DND-41 (cell line): ENCODE measurements around the gene GRIK4.

Experiments used
- EZH2 ChIP-seq: IDR thresholded peaks from 3 replicates; pipeline ENCODE4 v1.6.1; 2012; ENCODE audit warnings: borderline replicate concordance, low read depth, mild to moderate bottlenecking, moderate library complexity, low read length, inconsistent platforms; ENCODE audit not compliant: severe bottlenecking
- TF ChIP-seq, protein P1 (sequence below): IDR thresholded peaks from 2 replicates; pipeline ENCODE4 v1.5.1; 2012; ENCODE audit warnings: borderline replicate concordance, low read length, moderate library complexity, mild to moderate bottlenecking; ENCODE audit not compliant: poor library complexity, severe bottlenecking; ENCODE audit errors: extremely low read depth

DNA sequence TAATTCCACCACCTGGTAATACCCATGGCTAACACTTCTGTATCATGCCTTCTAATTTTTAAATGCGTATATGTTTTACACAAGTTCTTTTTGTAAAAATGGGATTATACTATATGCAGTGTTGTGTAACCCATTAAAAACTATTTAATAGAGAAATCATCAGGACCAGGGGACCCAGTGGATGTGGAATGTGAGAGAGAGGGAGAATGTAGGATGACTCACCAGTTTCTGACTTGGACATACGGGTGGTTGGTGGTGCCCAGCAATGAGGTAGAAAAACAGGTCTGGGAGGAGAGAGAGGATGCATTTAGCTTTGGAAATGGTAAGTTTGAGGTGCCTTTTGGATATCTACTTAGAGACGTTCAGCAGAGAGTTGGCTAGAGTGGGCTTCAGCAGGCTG, 400.4 kb downstream of the GRIK4 start:
- TF ChIP-seq, protein P1, sequence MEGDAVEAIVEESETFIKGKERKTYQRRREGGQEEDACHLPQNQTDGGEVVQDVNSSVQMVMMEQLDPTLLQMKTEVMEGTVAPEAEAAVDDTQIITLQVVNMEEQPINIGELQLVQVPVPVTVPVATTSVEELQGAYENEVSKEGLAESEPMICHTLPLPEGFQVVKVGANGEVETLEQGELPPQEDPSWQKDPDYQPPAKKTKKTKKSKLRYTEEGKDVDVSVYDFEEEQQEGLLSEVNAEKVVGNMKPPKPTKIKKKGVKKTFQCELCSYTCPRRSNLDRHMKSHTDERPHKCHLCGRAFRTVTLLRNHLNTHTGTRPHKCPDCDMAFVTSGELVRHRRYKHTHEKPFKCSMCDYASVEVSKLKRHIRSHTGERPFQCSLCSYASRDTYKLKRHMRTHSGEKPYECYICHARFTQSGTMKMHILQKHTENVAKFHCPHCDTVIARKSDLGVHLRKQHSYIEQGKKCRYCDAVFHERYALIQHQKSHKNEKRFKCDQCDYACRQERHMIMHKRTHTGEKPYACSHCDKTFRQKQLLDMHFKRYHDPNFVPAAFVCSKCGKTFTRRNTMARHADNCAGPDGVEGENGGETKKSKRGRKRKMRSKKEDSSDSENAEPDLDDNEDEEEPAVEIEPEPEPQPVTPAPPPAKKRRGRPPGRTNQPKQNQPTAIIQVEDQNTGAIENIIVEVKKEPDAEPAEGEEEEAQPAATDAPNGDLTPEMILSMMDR: no peak
- no peak for TF ChIP-seq EZH2
